HEK293 (cell line): ENCODE results near the gene NDC1.

Experiments
- CTCF ChIP-seq: fragments of 450-650 bp; formaldehyde crosslinking; IDR thresholded peaks from 2 replicates; pipeline ENCODE4 v1.5.1; 2016; ENCODE audit warnings: missing biosample characterization, missing genetic modification characterization
- ZBTB21 ChIP-seq: fragments of 450-650 bp; formaldehyde crosslinking; IDR thresholded peaks from 2 replicates; pipeline ENCODE4 v1.5.1; 2017; ENCODE audit warnings: missing biosample characterization, missing genetic modification characterization
- ZNF785 ChIP-seq: fragments of 450-650 bp; formaldehyde crosslinking; IDR thresholded peaks from 2 replicates; pipeline ENCODE4 v1.5.1; 2016; ENCODE audit warnings: missing biosample characterization, missing genetic modification characterization

- TF ChIP-seq ZNF785 (tag by site-specific recombination) (no peak), CTCF (no peak), ZBTB21 (tag by site-specific recombination) (no peak)
These were observed 102.4 kb downstream of the NDC1 start for GRCh38 chr1:53735681-53736080.
